Progenitor cell of endocrine pancreas (in vitro differentiated cells): Measurements from ENCODE around the gene JAG1. TPM values are rescaled to one million over a fixed set of nuclear protein-coding genes. Genes with fewer than 3 reads are reported as not detected.

Experiments used
- DNase-seq: peaks from one replicate; pipeline ENCODE4 v3.0.0; 2021; ENCODE audit warnings: low spot score; ENCODE audit not compliant: unreplicated experiment
- H3K27ac Mint-ChIP-seq: 2 replicates; pipeline ENCODE4 v1.8.0; 2021; ENCODE audit warnings: mild to moderate bottlenecking, moderate library complexity, mixed read lengths
- H3K27me3 Mint-ChIP-seq: 2 replicates; pipeline ENCODE4 v1.8.0; 2021; ENCODE audit warnings: mixed read lengths
- H3K36me3 Mint-ChIP-seq: 2 replicates; pipeline ENCODE4 v1.8.0; 2022; ENCODE audit warnings: mixed read lengths; ENCODE audit not compliant: insufficient read depth
- H3K4me1 Mint-ChIP-seq: 2 replicates; pipeline ENCODE4 v1.8.0; 2021; ENCODE audit warnings: low read depth, mixed read lengths
- H3K4me3 Mint-ChIP-seq: 2 replicates; pipeline ENCODE4 v1.8.0; 2021; ENCODE audit warnings: low read depth, mild to moderate bottlenecking, moderate library complexity, mixed read lengths
- H3K9me3 Mint-ChIP-seq: 2 replicates; pipeline ENCODE4 v1.8.0; 2021; ENCODE audit warnings: low read depth, mixed read lengths
- CTCF ChIP-seq: fragments of 200-600 bp; sonication (generic); IDR thresholded peaks from one replicate; pipeline ENCODE4 v1.5.0; 2021; ENCODE audit warnings: antibody characterized with exemption, mild to moderate bottlenecking; ENCODE audit not compliant: unreplicated experiment
- total RNA-seq: library from RNA; stranded (reverse); gene quantifications from 2 replicates; pipeline ENCODE4 v1.2.1, GENCODE V29; 2021

The JAG1 gene
- total RNA-seq, 1 donor from 2014 or later, result 277 TPM

- Mint-ChIP-seq H3K4me1 (peaks cover 14% of the 10 kb centered on the region), H3K36me3 (peaks cover 50% of the 10 kb centered on the region), H3K4me3 (no peak overlapping the region), H3K27me3 (no peaks in the 10 kb centered on the region), H3K9me3 (no peaks in the 10 kb centered on the region), H3K27ac (peak overlapping the region; percentile 75)
- no peak for DNase-seq
- no peak for TF ChIP-seq CTCF
These were observed 25.9 kb downstream of the JAG1 start for GRCh38 chr20:10647909-10648308.

- Mint-ChIP-seq H3K4me3 (no peak overlapping the region), H3K9me3 (no peaks in the 10 kb centered on the region), H3K36me3 (peaks cover 49% of the 10 kb centered on the region), H3K4me1 (peaks cover 10% of the 10 kb centered on the region), H3K27me3 (no peaks in the 10 kb centered on the region), H3K27ac (peak overlapping the region; percentile 75)
- peak; percentile 39 for TF ChIP-seq CTCF
- no peak for DNase-seq
These were observed 26.3 kb downstream of the JAG1 start for GRCh38 chr20:10647471-10647870.

GRCh38 chr20:10646886-10647420, 26.8 kb downstream of the JAG1 start:
- H3K4me1 Mint-ChIP-seq, result peaks cover 10% of the 10 kb centered on the region
- TF ChIP-seq CTCF, result no peak
- no peak overlapping the region for H3K4me3 Mint-ChIP-seq
- H3K9me3 Mint-ChIP-seq, result no peaks in the 10 kb centered on the region
- H3K27ac Mint-ChIP-seq, result peak overlapping the region; percentile 20
- H3K36me3 Mint-ChIP-seq, result peaks cover 51% of the 10 kb centered on the region
- no peak for DNase-seq
- H3K27me3 Mint-ChIP-seq, result no peaks in the 10 kb centered on the region

GRCh38 chr20:10646006-10646405, 27.8 kb downstream of the JAG1 start:
- TF ChIP-seq CTCF, result no peak
- peaks cover 53% of the 10 kb centered on the region for H3K36me3 Mint-ChIP-seq
- H3K9me3 Mint-ChIP-seq, result no peaks in the 10 kb centered on the region
- H3K4me1 Mint-ChIP-seq, result peaks cover 10% of the 10 kb centered on the region
- H3K4me3 Mint-ChIP-seq, result no peak overlapping the region
- H3K27me3 Mint-ChIP-seq, result no peaks in the 10 kb centered on the region
- DNase-seq, result no peak
- H3K27ac Mint-ChIP-seq, result peak overlapping the region; percentile 77

GRCh38 chr20:10645205-10645570, 28.6 kb downstream of the JAG1 start:
- Mint-ChIP-seq H3K4me3 (no peak overlapping the region), H3K4me1 (peaks cover 10% of the 10 kb centered on the region), H3K9me3 (no peaks in the 10 kb centered on the region), H3K27me3 (no peaks in the 10 kb centered on the region), H3K27ac (peak overlapping the region; percentile 78), H3K36me3 (peaks cover 55% of the 10 kb centered on the region)
- no peak for DNase-seq
- TF ChIP-seq CTCF, result no peak
